Right renal cortex interstitium (tissue), 3 donors: ENCODE results near the gene ADGRD1. TPM values are rescaled to one million over a fixed set of nuclear protein-coding genes. Genes with fewer than 3 reads are reported as not detected.

ENCODE experiments used
- DNase-seq, 3 donors: peaks; one replicate each; pipeline ENCODE4 v3.0.0-alpha.2; 2013; ENCODE audit warnings: low read depth in 3 of 3, low spot score in 2 of 3
- polyA plus RNA-seq, 3 donors: library from polyadenylated mRNA; unstranded; fragments of 120-200 nt; gene quantifications; one replicate each; pipeline ENCODE4 v1.2.1, GENCODE V29; 2013; ENCODE audit not compliant: insufficient read length in 3 of 3

ADGRD1 gene
- polyA plus RNA-seq, 3 donors = 12.5 to 15.5 (median 14.5) TPM

GRCh38 chr12:131096681-131097181 lies 143.0 kb downstream of the ADGRD1 start:
- DNase-seq = no peak

GRCh38 chr12:131097202-131098177 lies 143.8 kb downstream of the ADGRD1 start:
- no peak for DNase-seq

- no peak for DNase-seq
Observed at GRCh38 chr12:131098178-131098981, 144.7 kb downstream of the ADGRD1 start.

DNA sequence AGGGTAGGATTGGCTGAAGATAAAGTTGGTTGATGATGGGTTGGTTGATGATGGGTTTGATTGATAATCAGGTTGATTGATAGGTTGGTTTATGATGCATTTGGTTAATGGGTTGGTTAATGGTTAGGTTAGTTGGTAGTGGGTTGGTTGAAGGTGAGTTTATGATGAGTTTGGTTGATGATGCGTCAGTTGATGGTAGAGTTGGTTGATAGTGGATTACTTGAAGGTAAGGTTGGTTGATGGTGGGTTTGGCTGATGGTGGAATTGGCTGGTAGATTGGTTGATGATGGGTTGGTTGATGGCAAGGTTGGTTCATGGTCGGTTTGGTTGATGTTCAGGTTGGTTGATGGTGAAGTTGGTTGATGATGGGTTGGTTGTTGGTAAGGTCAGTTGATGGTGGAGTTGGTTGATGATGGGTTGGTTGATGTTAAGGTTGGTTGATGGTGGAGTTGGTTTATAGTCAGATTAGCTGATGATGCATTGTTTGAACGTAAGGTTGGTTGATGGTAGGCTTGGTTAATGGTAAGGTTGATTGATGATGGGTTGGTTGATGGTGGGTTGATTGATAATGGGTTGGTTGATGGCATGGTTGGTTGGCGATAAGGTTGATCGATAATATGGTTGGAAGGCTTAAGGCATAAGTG lies 146.4 kb downstream of the ADGRD1 start:
- DNase-seq = no peak

DNA sequence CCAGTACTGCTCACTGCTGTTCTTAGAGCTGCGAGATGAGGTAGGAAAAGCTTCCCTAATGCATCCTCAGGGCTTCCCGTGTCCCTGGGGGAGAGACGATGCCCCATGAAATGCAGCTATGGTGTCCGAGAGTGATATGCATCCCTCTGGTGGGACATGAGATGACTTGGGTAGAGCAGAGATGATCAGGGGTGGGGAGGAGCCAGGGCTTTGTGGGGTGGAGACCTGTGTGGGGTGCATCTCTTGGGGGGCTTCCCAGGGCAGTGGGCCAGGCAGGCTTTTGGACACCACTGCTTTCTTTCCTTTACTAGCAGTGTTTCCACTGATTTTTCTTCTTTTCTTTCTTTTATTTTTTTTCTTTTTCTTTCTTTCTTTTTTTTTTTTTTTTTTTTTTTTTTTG lies 147.3 kb downstream of the ADGRD1 start:
- DNase-seq = no peak

- DNase-seq = no peak
Observed at GRCh38 chr12:131101703-131102492, 148.2 kb downstream of the ADGRD1 start.

DNA sequence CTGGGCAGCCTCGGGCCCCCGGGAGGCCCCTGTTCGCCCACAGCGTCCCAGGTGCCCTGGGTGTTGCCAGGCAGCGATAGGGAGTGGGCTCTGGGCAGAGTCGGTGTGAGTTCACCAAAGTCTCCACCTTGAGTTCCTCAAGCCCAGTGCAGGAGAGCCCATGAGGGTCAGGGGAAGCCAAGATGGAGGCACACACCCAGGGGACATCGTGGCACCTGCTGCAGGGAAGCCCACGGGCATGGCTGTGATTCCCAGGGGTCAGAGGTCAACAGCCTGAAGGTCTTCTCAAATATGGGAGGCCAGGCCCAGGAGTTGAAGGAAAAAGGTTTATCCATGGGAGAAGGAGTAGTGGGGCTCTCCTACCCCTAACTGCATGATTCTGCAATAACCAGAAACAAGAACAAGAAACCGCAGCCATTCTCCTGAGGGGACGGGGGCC lies 148.8 kb downstream of the ADGRD1 start:
- DNase-seq = no peak

- no peak for DNase-seq
Observed at GRCh38 chr12:131102991-131103668, 149.4 kb downstream of the ADGRD1 start.

- no peak for DNase-seq
Observed at GRCh38 chr12:131103669-131104462, 150.2 kb downstream of the ADGRD1 start.

- peak in 2 of 3 donors; percentile 61 to 74 for DNase-seq
Observed at GRCh38 chr12:131104463-131105350, 151.0 kb downstream of the ADGRD1 start.

DNA sequence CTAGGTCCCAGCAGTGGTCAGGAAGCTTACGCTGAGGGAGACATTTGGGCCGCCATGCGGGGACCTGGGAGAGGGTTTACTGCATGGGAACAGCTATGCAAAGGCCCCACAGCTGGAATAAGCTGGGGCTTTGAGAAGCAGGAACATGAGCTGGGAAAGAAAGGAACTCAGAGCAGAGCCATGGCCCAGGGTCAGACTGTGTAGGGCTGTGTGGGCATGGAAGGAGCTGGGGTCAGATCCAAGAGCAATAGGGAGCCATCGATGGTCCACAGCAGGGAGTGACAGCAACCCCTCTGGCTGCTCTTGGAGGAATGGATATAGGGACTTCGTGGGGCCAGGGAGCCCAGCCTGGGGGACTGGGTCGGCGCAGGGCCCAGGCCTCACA lies 151.6 kb downstream of the ADGRD1 start:
- no peak for DNase-seq

- DNase-seq = no peak
Observed at GRCh38 chr12:131105736-131106348, 152.1 kb downstream of the ADGRD1 start.

DNA sequence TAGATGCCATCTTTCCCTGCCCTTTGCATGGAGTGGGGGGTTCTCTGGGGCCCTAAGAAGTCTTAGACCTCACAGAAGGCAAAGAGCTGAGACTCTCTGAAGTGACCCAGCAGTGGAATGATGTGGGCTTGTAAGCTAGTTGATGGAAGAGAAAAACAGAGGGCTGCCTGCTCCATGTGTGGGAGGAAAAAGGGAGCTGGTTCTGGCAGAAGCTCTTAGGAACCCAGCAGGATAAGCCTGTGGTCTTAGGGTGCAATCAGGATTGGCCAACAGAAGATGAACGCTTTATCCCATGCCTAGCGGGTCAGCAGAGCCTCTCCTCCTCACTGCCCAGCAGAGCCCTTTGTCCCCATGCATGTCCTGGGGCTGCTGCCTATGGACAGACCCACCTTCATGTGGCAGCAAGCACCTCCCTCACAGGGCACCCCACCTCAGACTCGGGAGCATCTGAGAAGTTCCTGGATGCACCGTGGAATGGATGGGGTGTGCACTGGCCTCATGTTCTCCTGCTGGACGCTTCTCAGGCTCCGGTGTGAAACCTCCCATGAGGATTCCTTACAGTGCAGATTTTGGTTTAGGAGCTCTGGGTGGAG lies 152.7 kb downstream of the ADGRD1 start:
- no peak for DNase-seq

- no peak for DNase-seq
Observed at GRCh38 chr12:131108177-131108955, 154.7 kb downstream of the ADGRD1 start.

- DNase-seq = no peak
Observed at GRCh38 chr12:131111446-131111845, 157.7 kb downstream of the ADGRD1 start.

DNA sequence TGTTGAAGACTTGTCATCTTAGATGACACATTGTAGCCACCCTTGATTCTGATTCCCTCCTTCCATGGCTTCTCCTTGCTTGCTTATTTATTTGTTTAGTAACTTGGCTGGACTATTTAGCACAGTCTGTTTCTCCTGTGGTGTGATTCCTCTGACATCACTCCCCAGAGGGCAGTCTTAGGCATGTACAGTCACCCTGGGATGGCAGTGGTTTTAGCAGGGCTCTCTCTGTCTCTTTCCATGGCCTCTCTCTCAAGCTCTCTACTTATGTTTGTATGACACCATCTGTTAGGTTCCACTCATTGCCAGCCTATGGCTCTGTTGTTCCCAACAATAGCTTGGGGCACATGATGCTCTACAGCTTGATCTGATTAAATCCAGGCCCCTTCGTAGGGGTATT lies 158.3 kb downstream of the ADGRD1 start:
- no peak for DNase-seq
